ENCODE results near the gene STAC. TPM values are rescaled to one million over a fixed set of nuclear protein-coding genes. Genes with fewer than 3 reads are reported as not detected.

Gene STAC
- total RNA-seq, 1 experiment from 2014 or later, result 2.0 TPM

DNA sequence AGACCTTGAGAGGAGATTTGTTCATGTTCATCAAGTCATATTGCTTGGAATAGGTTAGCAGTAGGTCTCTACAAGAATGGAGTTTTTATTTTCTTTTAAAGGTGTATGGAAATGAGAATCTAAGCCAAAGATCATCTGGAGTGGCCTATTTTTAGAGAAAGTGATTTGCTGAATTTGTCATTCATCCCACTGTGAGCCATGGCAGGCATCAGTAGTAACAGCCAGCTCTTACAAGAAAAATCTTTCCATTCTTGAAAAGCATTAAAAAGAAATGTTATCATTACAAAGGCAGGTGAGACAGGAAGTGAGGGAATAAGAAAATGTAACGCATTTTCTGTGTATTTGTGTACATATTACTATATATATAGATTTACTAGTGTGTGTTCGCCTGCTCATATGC lies 29.6 kb downstream of the STAC start:
- POLR2A ChIA-PET (ENCODE audit: low non-redundant PET), result no interaction called here

DNA sequence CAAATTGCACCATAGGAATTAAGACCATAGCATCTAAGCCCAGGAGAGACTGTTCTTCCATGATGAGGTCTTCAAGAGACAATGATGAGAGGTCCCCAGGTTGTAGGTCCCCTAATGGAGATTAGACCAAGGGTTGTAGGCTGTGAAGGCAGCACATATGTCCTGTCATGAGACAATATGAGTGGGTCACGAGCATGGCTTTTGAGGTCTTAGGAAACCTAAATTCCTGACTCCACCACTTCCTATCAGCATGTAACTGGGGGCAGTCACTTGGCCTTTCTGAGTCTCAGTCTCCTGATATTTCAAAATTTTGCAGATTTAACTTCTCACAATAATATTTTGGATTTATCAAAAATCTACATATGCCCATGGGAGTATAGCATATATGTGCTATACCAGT lies 31.3 kb downstream of the STAC start:
- ChIA-PET CTCF (no interaction called here), POLR2A (ENCODE audit: low non-redundant PET) (no interaction called here)
- no peaks in the 10 kb centered on the region for H3K9me3 ChIP-seq (ENCODE audit: low read depth, low read length, poor library complexity, severe bottlenecking)
- H3K27me3 ChIP-seq (replicated peaks; ENCODE audit: insufficient read depth, low read depth, low read length, poor library complexity), result no peaks in the 10 kb centered on the region
- TF ChIP-seq EZH2 (IDR thresholded peaks at IDR 0.05; ENCODE audit: borderline replicate concordance, low read depth, low read length, poor library complexity, severe bottlenecking), result no peak
- TF ChIP-seq, protein P1, sequence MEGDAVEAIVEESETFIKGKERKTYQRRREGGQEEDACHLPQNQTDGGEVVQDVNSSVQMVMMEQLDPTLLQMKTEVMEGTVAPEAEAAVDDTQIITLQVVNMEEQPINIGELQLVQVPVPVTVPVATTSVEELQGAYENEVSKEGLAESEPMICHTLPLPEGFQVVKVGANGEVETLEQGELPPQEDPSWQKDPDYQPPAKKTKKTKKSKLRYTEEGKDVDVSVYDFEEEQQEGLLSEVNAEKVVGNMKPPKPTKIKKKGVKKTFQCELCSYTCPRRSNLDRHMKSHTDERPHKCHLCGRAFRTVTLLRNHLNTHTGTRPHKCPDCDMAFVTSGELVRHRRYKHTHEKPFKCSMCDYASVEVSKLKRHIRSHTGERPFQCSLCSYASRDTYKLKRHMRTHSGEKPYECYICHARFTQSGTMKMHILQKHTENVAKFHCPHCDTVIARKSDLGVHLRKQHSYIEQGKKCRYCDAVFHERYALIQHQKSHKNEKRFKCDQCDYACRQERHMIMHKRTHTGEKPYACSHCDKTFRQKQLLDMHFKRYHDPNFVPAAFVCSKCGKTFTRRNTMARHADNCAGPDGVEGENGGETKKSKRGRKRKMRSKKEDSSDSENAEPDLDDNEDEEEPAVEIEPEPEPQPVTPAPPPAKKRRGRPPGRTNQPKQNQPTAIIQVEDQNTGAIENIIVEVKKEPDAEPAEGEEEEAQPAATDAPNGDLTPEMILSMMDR (conservative IDR thresholded peaks at IDR 0.05; ENCODE audit: low read depth, low read length), result no peak
- H3K4me3 ChIP-seq (ENCODE audit: low read depth, low read length, poor library complexity, severe bottlenecking), result no peak overlapping the region
- no peaks in the 10 kb centered on the region for H3K4me1 ChIP-seq (ENCODE audit: insufficient read depth, low read length, poor library complexity, severe bottlenecking)
- no peaks in the 10 kb centered on the region for H3K36me3 ChIP-seq (ENCODE audit: insufficient read depth, low read length, poor library complexity, severe bottlenecking)
- no peak overlapping the region for H3K27ac ChIP-seq (ENCODE audit: low read depth, low read length, poor library complexity, severe bottlenecking)
- no peak for DNase-seq (ENCODE audit: low spot score)
- no TSS peak for BruUV-seq (replicated peaks)
- intact Hi-C loops (cut with micrococcal nuclease; ENCODE audit: unreplicated experiment), result no loop called here

More for the DNA sequence above, 29.6 kb downstream of the STAC start:
- Histone ChIP-seq H3K4me1 (ENCODE audit: insufficient read depth, low read length, poor library complexity, severe bottlenecking) (no peaks in the 10 kb centered on the region), H3K27me3 (replicated peaks; ENCODE audit: insufficient read depth, low read depth, low read length, poor library complexity) (no peaks in the 10 kb centered on the region), H3K9me3 (ENCODE audit: low read depth, low read length, poor library complexity, severe bottlenecking) (no peaks in the 10 kb centered on the region), H3K27ac (ENCODE audit: low read depth, low read length, poor library complexity, severe bottlenecking) (no peak overlapping the region), H3K4me3 (ENCODE audit: low read depth, low read length, poor library complexity, severe bottlenecking) (no peak overlapping the region), H3K36me3 (ENCODE audit: insufficient read depth, low read length, poor library complexity, severe bottlenecking) (no peaks in the 10 kb centered on the region)
- DNase-seq (ENCODE audit: low spot score), result no peak
- intact Hi-C loops (cut with micrococcal nuclease; ENCODE audit: unreplicated experiment), result loop anchor here (2.0 kb wide), 1 partner anchor 291 kb away; no protein-coding TSS in a partner anchor
- CTCF ChIA-PET, result no interaction called here
- no peak for TF ChIP-seq EZH2 (IDR thresholded peaks at IDR 0.05; ENCODE audit: borderline replicate concordance, low read depth, low read length, poor library complexity, severe bottlenecking)
- TF ChIP-seq, protein P1 (conservative IDR thresholded peaks at IDR 0.05; ENCODE audit: low read depth, low read length), result no peak
- no TSS peak for BruUV-seq (replicated peaks)

DNA sequence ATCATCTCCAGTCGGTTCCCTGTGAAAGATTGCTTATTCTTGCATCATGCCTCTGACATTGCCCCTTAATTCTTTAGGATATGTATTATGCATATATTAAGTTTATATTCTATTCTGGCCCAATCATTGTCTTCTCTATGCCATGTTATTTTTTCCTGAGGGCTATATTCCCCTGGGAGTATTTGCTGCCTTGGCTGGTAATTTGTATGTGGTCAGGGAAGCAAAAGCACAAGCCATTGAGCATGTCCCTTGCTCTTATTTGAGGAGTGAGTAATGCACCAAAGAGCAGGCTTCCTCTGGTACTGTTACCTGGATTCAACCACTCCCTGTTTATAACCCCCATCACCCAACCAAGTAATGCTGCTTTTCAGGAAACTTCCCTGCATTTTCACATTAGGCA lies 36.3 kb downstream of the STAC start:
- intact Hi-C loops (cut with micrococcal nuclease; ENCODE audit: unreplicated experiment), result no loop called here
- ChIA-PET CTCF (no interaction called here), POLR2A (ENCODE audit: low non-redundant PET) (interaction anchor here (0.7 kb wide), 1 partner anchor 20 kb away, joined by 3 read pairs; no protein-coding TSS in a partner anchor)

More for the DNA sequence above, 36.3 kb downstream of the STAC start:
- no peaks in the 10 kb centered on the region for H3K36me3 ChIP-seq (ENCODE audit: insufficient read depth, low read length, poor library complexity, severe bottlenecking)
- H3K9me3 ChIP-seq (ENCODE audit: low read depth, low read length, poor library complexity, severe bottlenecking), result no peaks in the 10 kb centered on the region
- no peaks in the 10 kb centered on the region for H3K4me1 ChIP-seq (ENCODE audit: insufficient read depth, low read length, poor library complexity, severe bottlenecking)
- peak; percentile 6 for DNase-seq (ENCODE audit: low spot score)
- BruUV-seq (replicated peaks), result no TSS peak
- no peaks in the 10 kb centered on the region for H3K27me3 ChIP-seq (replicated peaks; ENCODE audit: insufficient read depth, low read depth, low read length, poor library complexity)
- H3K4me3 ChIP-seq (ENCODE audit: low read depth, low read length, poor library complexity, severe bottlenecking), result no peak overlapping the region
- no peak overlapping the region for H3K27ac ChIP-seq (ENCODE audit: low read depth, low read length, poor library complexity, severe bottlenecking)
- TF ChIP-seq, protein P1 (conservative IDR thresholded peaks at IDR 0.05; ENCODE audit: low read depth, low read length), result no peak
- TF ChIP-seq EZH2 (IDR thresholded peaks at IDR 0.05; ENCODE audit: borderline replicate concordance, low read depth, low read length, poor library complexity, severe bottlenecking), result no peak

Measured in A673 (cell line).